Measurements from ENCODE around the gene GABRR1. TPM values are rescaled to one million over a fixed set of nuclear protein-coding genes. Genes with fewer than 3 reads are reported as not detected.

The GABRR1 gene
- total RNA-seq, 1 experiment from 2014 or later: not detected

GRCh38 chr6:89205819-89206218 is 11.3 kb downstream of the GABRR1 start:
- no peak for TF ChIP-seq CTCF (IDR thresholded peaks at IDR 0.05; ENCODE audit: unreplicated experiment)
- intact Hi-C loops (cut with micrococcal nuclease): no loop called here
- Mint-ChIP-seq H3K36me3 (ENCODE audit: insufficient read depth, unreplicated experiment) (no peaks in the 10 kb centered on the region), H3K4me3 (ENCODE audit: unreplicated experiment) (no peak overlapping the region), H3K27me3 (ENCODE audit: insufficient read depth, unreplicated experiment) (peaks cover under 1% of the 10 kb centered on the region), H3K9me3 (ENCODE audit: unreplicated experiment) (no peaks in the 10 kb centered on the region), H3K4me1 (ENCODE audit: insufficient read depth, unreplicated experiment) (no peaks in the 10 kb centered on the region), H3K27ac (ENCODE audit: low read depth, unreplicated experiment) (no peak overlapping the region)
- no peak for DNase-seq (ENCODE audit: unreplicated experiment)
- CTCF ChIA-PET: interaction anchor here (0.5 kb wide), 1 partner anchor 77 kb away, joined by 3 read pairs; no protein-coding TSS in a partner anchor
- POLR2A ChIA-PET: no interaction called here
- BruUV-seq (replicated peaks): no TSS peak

GRCh38 chr6:89204096-89204495 is 13.1 kb downstream of the GABRR1 start:
- no TSS peak for BruUV-seq (replicated peaks)
- Mint-ChIP-seq H3K27ac (ENCODE audit: low read depth, unreplicated experiment) (no peak overlapping the region), H3K4me3 (ENCODE audit: unreplicated experiment) (no peak overlapping the region), H3K36me3 (ENCODE audit: insufficient read depth, unreplicated experiment) (no peaks in the 10 kb centered on the region), H3K27me3 (ENCODE audit: insufficient read depth, unreplicated experiment) (no peaks in the 10 kb centered on the region), H3K4me1 (ENCODE audit: insufficient read depth, unreplicated experiment) (no peaks in the 10 kb centered on the region), H3K9me3 (ENCODE audit: unreplicated experiment) (no peaks in the 10 kb centered on the region)
- ChIA-PET POLR2A (no interaction called here), CTCF (no interaction called here)
- no peak for TF ChIP-seq CTCF (IDR thresholded peaks at IDR 0.05; ENCODE audit: unreplicated experiment)
- no peak for DNase-seq (ENCODE audit: unreplicated experiment)
- intact Hi-C loops (cut with micrococcal nuclease): no loop called here

- TF ChIP-seq CTCF (IDR thresholded peaks at IDR 0.05; ENCODE audit: unreplicated experiment): no peak
- ChIA-PET POLR2A (no interaction called here), CTCF (interaction anchor here (0.5 to 0.6 kb wide), 2 partner anchors 392 to 706 kb away, joined by 3 read pairs; no protein-coding TSS in a partner anchor)
- H3K9me3 Mint-ChIP-seq (ENCODE audit: unreplicated experiment): no peaks in the 10 kb centered on the region
- H3K36me3 Mint-ChIP-seq (ENCODE audit: insufficient read depth, unreplicated experiment): no peaks in the 10 kb centered on the region
- no peak for DNase-seq (ENCODE audit: unreplicated experiment)
- H3K27ac Mint-ChIP-seq (ENCODE audit: low read depth, unreplicated experiment): no peak overlapping the region
- no peak overlapping the region for H3K4me3 Mint-ChIP-seq (ENCODE audit: unreplicated experiment)
- H3K27me3 Mint-ChIP-seq (ENCODE audit: insufficient read depth, unreplicated experiment): peaks cover 9% of the 10 kb centered on the region
- H3K4me1 Mint-ChIP-seq (ENCODE audit: insufficient read depth, unreplicated experiment): no peaks in the 10 kb centered on the region
- intact Hi-C loops (cut with micrococcal nuclease): no loop called here
- no TSS peak for BruUV-seq (replicated peaks)
Measured at GRCh38 chr6:89200706-89201215, 16.4 kb downstream of the GABRR1 start.

- intact Hi-C loops (cut with micrococcal nuclease): no loop called here
- Mint-ChIP-seq H3K27ac (ENCODE audit: low read depth, unreplicated experiment) (no peak overlapping the region), H3K36me3 (ENCODE audit: insufficient read depth, unreplicated experiment) (no peaks in the 10 kb centered on the region), H3K27me3 (ENCODE audit: insufficient read depth, unreplicated experiment) (peaks cover 18% of the 10 kb centered on the region), H3K4me1 (ENCODE audit: insufficient read depth, unreplicated experiment) (no peaks in the 10 kb centered on the region), H3K4me3 (ENCODE audit: unreplicated experiment) (no peak overlapping the region), H3K9me3 (ENCODE audit: unreplicated experiment) (no peaks in the 10 kb centered on the region)
- ChIA-PET CTCF (no interaction called here), POLR2A (no interaction called here)
- no TSS peak for BruUV-seq (replicated peaks)
- DNase-seq (ENCODE audit: unreplicated experiment): no peak
- TF ChIP-seq CTCF (IDR thresholded peaks at IDR 0.05; ENCODE audit: unreplicated experiment): no peak
Measured at GRCh38 chr6:89199579-89199978, 17.6 kb downstream of the GABRR1 start.

Measured in MCF 10A (cell line).